Measurements from ENCODE around the gene CCIN. TPM values are rescaled to one million over a fixed set of nuclear protein-coding genes. Genes with fewer than 3 reads are reported as not detected.

The CCIN gene
- total and polyA plus RNA-seq, 2 of the 4 experiments (the other 2 are of a cell fraction): 0.80 to 1.1 TPM

DNA sequence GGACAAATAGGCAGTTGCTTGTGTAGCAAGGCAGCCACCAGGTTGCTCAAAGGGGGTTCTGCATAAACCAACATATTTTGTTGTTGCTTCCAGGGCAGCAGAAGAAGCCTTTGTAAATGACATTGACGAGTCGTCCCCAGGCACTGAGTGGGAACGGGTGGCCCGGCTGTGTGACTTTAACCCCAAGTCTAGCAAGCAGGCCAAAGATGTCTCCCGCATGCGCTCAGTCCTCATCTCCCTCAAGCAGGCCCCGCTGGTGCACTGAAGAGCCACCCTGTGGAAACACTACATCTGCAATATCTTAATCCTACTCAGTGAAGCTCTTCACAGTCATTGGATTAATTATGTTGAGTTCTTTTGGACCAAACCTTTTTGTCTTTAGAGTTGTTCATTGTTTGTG, 42.3 kb downstream of the CCIN start:
- Histone ChIP-seq H2AK9ac (replicated peaks; ENCODE audit: low read depth, low read length, poor library complexity) (no peak overlapping the region), H3K9me1 (ENCODE audit: insufficient read depth, low read length) (peaks cover 44% of the 10 kb centered on the region), H3K4me1 (ENCODE audit: control insufficient read depth, insufficient read depth, low read length) (peaks cover 30% of the 10 kb centered on the region), H3K4me2 (ENCODE audit: low read depth, low read length) (no peak overlapping the region), H2BK5ac (ENCODE audit: low read depth, low read length, poor library complexity, severe bottlenecking) (no peak overlapping the region), H4K91ac (ENCODE audit: insufficient read depth, low read depth, low read length) (no peak overlapping the region), H2AK5ac (ENCODE audit: low read depth, low read length) (no peak overlapping the region), H2BK20ac (ENCODE audit: low read depth, low read length) (no peak overlapping the region), H3K4ac (ENCODE audit: low read depth, low read length) (no peak overlapping the region), H3K36me3 (ENCODE audit: control insufficient read depth, insufficient read depth, low read length) (peaks cover 63% of the 10 kb centered on the region), H3K27ac (ENCODE audit: insufficient read depth, low read length) (no peak overlapping the region), H3K14ac (replicated peaks; ENCODE audit: low read depth, low read length) (no peak overlapping the region), H2AFZ (replicated peaks; ENCODE audit: low read length, poor library complexity) (no peak overlapping the region), H4K5ac (ENCODE audit: low read depth, low read length) (no peak overlapping the region), H2BK15ac (ENCODE audit: low read depth, low read length) (no peak overlapping the region), H2BK120ac (ENCODE audit: low read depth, low read length) (no peak overlapping the region), H3K56ac (ENCODE audit: extremely low read depth, insufficient read depth, low read length) (no peak overlapping the region), H3K9ac (ENCODE audit: low read depth, low read length) (no peak overlapping the region), H3K27me3 (ENCODE audit: control insufficient read depth, insufficient read depth, low read length) (no peaks in the 10 kb centered on the region), H3K9me3 (ENCODE audit: control insufficient read depth, insufficient read depth, low read length) (no peaks in the 10 kb centered on the region), H3K23ac (ENCODE audit: low read depth, low read length) (no peak overlapping the region), H3K4me3 (ENCODE audit: insufficient read depth, low read depth, low read length) (no peak overlapping the region), H3K18ac (ENCODE audit: low read depth, low read length) (no peak overlapping the region), H3K79me1 (ENCODE audit: low read depth in 1 of 2, low read length in 2 of 2) (peaks cover 56 to 89% of the 10 kb centered on the region in 2 experiments), H4K8ac (ENCODE audit: low read depth in 2 of 2, low read length in 2 of 2) (no peak overlapping the region), H4K20me1 (ENCODE audit: insufficient read depth, low read length) (peaks cover 75% of the 10 kb centered on the region)
- POLR2A ChIA-PET (ENCODE audit: unreplicated experiment): no interaction called here
- dilution Hi-C loops (cut with HindIII; ENCODE audit: low sequenced_read_pairs, unreplicated experiment) (no loop called here), in situ Hi-C loops (cut with MboI; ENCODE audit: low sequenced_read_pairs) (no loop called here), intact Hi-C loops (cut with micrococcal nuclease) (loop anchor here (5.0 kb wide), 1 partner anchor 116 kb away; no protein-coding TSS in a partner anchor)
- ATAC-seq (ENCODE audit: low read depth) (no peak), DNase-seq (no peak)
- CTCF ChIA-PET: interaction anchor here (2.4 kb wide), 1 partner anchor 22 kb away, joined by 6 read pairs; no protein-coding TSS in a partner anchor
- WGBS, 2 experiments (ENCODE audit: extremely low coverage in 2 of 2, insufficient read length in 1 of 2): 83% methylated on average over 4 of the region's 7 CpGs; no CpG with 5 or more reads in 1 of the 2 experiments
- TF ChIP-seq, protein P1, sequence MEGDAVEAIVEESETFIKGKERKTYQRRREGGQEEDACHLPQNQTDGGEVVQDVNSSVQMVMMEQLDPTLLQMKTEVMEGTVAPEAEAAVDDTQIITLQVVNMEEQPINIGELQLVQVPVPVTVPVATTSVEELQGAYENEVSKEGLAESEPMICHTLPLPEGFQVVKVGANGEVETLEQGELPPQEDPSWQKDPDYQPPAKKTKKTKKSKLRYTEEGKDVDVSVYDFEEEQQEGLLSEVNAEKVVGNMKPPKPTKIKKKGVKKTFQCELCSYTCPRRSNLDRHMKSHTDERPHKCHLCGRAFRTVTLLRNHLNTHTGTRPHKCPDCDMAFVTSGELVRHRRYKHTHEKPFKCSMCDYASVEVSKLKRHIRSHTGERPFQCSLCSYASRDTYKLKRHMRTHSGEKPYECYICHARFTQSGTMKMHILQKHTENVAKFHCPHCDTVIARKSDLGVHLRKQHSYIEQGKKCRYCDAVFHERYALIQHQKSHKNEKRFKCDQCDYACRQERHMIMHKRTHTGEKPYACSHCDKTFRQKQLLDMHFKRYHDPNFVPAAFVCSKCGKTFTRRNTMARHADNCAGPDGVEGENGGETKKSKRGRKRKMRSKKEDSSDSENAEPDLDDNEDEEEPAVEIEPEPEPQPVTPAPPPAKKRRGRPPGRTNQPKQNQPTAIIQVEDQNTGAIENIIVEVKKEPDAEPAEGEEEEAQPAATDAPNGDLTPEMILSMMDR (conservative IDR thresholded peaks at IDR 0.05; ENCODE audit: low read depth, low read length): no peak
- no peak for TF ChIP-seq MAZ (IDR thresholded peaks at IDR 0.05; ENCODE audit: borderline replicate concordance, low read depth, low read length)
- TF ChIP-seq RCOR1 (IDR thresholded peaks at IDR 0.05; ENCODE audit: insufficient replicate concordance, low read length): no peak
- no peak for TF ChIP-seq FOS (IDR thresholded peaks at IDR 0.05; ENCODE audit: low read depth, low read length)
- TF ChIP-seq MAFK (IDR thresholded peaks at IDR 0.05; ENCODE audit: low read depth, low read length): no peak
- no peak for TF ChIP-seq MXI1 (IDR thresholded peaks at IDR 0.05; ENCODE audit: borderline replicate concordance, low read depth, low read length)
- no peak for TF ChIP-seq RAD21 (IDR thresholded peaks at IDR 0.05; ENCODE audit: low read length)
- no peak for TF ChIP-seq POLR2A (IDR thresholded peaks at IDR 0.05; ENCODE audit: low read depth, low read length)
- TF ChIP-seq SMC3 (IDR thresholded peaks at IDR 0.05; ENCODE audit: low read depth, low read length): no peak
- TF ChIP-seq, protein P2, sequence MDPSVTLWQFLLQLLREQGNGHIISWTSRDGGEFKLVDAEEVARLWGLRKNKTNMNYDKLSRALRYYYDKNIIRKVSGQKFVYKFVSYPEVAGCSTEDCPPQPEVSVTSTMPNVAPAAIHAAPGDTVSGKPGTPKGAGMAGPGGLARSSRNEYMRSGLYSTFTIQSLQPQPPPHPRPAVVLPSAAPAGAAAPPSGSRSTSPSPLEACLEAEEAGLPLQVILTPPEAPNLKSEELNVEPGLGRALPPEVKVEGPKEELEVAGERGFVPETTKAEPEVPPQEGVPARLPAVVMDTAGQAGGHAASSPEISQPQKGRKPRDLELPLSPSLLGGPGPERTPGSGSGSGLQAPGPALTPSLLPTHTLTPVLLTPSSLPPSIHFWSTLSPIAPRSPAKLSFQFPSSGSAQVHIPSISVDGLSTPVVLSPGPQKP (IDR thresholded peaks at IDR 0.05; ENCODE audit: borderline replicate concordance, low read depth, low read length): no peak
- no peak for TF ChIP-seq CHD1 (IDR thresholded peaks at IDR 0.05; ENCODE audit: low read depth, low read length)
- TF ChIP-seq RFX5 (IDR thresholded peaks at IDR 0.05; ENCODE audit: low read depth, low read length): no peak
- TF ChIP-seq NFE2L2 (IDR thresholded peaks at IDR 0.05; ENCODE audit: low read depth, low read length): no peak
- TF ChIP-seq BHLHE40 (IDR thresholded peaks at IDR 0.05; ENCODE audit: low read depth, low read length): no peak
- no peak for TF ChIP-seq CEBPB (IDR thresholded peaks at IDR 0.05; ENCODE audit: low read depth, low read length)
- BruUV-seq (replicated peaks): no TSS peak
